T-cell (primary cell): ENCODE data around the gene FNDC1. TPM values are rescaled to one million over a fixed set of nuclear protein-coding genes. Genes with fewer than 3 reads are reported as not detected.
A peak's percentile ranks its signal among the peaks of the same experiment; 100 is the strongest.

Source experiments
- ATAC-seq, 4 experiments: fragments of 200-7000 bp in 3 of 4; fragments of 150-1000 bp in 1 of 4; cut with Tn5 transposase; replicated peaks in 1 of 4; 1 replicate in 3 of 4; 2 replicates in 1 of 4; pipeline ENCODE4 v1.10.0; 2021; ENCODE audit warnings: moderate library complexity in 3 of 4, mild to moderate bottlenecking in 2 of 4, moderate number of reproducible peaks in 1 of 4
- CTCF ChIA-PET, 2 donors: fragments of 300-600 bp; sonication (Branson Sonifier 250); formaldehyde crosslinking; loops; one replicate each; lab custom pipeline; 2022; ENCODE audit warnings: antibody characterized with exemption in 2 of 2; lab: Charles Lee
- POLR2A ChIA-PET, 2 donors: fragments of 300-600 bp; sonication (Branson Sonifier 250); formaldehyde crosslinking; loops; one replicate each; lab custom pipeline; 2022; ENCODE audit warnings: antibody characterized with exemption in 2 of 2; lab: Charles Lee
- DNase-seq, 35 experiments: peaks; one replicate each; pipeline versions ENCODE4 v3.0.0 to v3.0.0-alpha.2; 2013 to 2023
- H3K27ac ChIP-seq: one replicate; pipeline ENCODE4 v1.5.1; 2013; ENCODE audit warnings: low read length
- H3K27me3 ChIP-seq, 2 experiments: replicated peaks in 1 of 2; 1 replicate in 1 of 2; 2 replicates in 1 of 2; pipeline versions ENCODE4 v1.6.1 to v1.7.0; 2013; ENCODE audit warnings: low read length in 1 of 2, mixed read lengths in 1 of 2; ENCODE audit not compliant: control insufficient read depth in 2 of 2, insufficient read depth in 2 of 2; ENCODE audit errors: extremely low read depth in 1 of 2
- H3K36me3 ChIP-seq, 2 donors: 1 replicate in 1 of 2; 2 replicates in 1 of 2; pipeline versions ENCODE4 v1.6.1 to v1.7.0; 2013; ENCODE audit warnings: low read length in 1 of 2; ENCODE audit not compliant: control insufficient read depth in 2 of 2, insufficient read depth in 1 of 2; ENCODE audit errors: extremely low read depth in 1 of 2
- H3K4me1 ChIP-seq, 2 experiments: 1 replicate in 1 of 2; 2 replicates in 1 of 2; pipeline versions ENCODE4 v1.6.1 to v1.7.0; 2013; ENCODE audit warnings: low read length in 2 of 2, mixed read lengths in 1 of 2; ENCODE audit not compliant: insufficient read depth in 2 of 2, control insufficient read depth in 1 of 2; ENCODE audit errors: extremely low read depth in 1 of 2
- H3K4me3 ChIP-seq, 2 donors: 1 replicate in 1 of 2; 2 replicates in 1 of 2; pipeline versions ENCODE4 v1.5.1 to v1.7.0; 2013; ENCODE audit warnings: mild to moderate bottlenecking in 2 of 2, low read length in 1 of 2, moderate library complexity in 1 of 2; ENCODE audit not compliant: control insufficient read depth in 1 of 2; ENCODE audit errors: extremely low read depth in 1 of 2
- H3K9me3 ChIP-seq: 2 replicates; pipeline ENCODE4 v1.7.0; 2013
- H3K27ac Mint-ChIP-seq, 2 donors: one replicate each; pipeline ENCODE4 v1.8.0; 2020 to 2021; ENCODE audit warnings: mild to moderate bottlenecking in 2 of 2, mixed read lengths in 2 of 2
- H3K27me3 Mint-ChIP-seq, 2 donors: one replicate each; pipeline ENCODE4 v1.8.0; 2021 to 2022; ENCODE audit warnings: mixed read lengths in 2 of 2
- H3K36me3 Mint-ChIP-seq: one replicate; pipeline ENCODE4 v1.8.0; 2021; ENCODE audit warnings: mixed read lengths
- H3K4me1 Mint-ChIP-seq, 3 donors: one replicate each; pipeline ENCODE4 v1.8.0; 2020 to 2022; ENCODE audit warnings: mixed read lengths in 3 of 3, mild to moderate bottlenecking in 1 of 3
- H3K4me3 Mint-ChIP-seq, 3 donors: one replicate each; pipeline ENCODE4 v1.8.0; 2020 to 2022; ENCODE audit warnings: mild to moderate bottlenecking in 3 of 3, mixed read lengths in 3 of 3, moderate library complexity in 3 of 3
- H3K9me3 Mint-ChIP-seq, 3 donors: one replicate each; pipeline ENCODE4 v1.8.0; 2020 to 2022; ENCODE audit warnings: mixed read lengths in 3 of 3
- WGBS: methylation state at CpG from one replicate; pipeline ENCODE4 v1.1.5; 2013; ENCODE audit warnings: missing lambda C conversion rate; ENCODE audit not compliant: insufficient coverage; 5-methylcytosine and 5-hydroxymethylcytosine counted together
- total RNA-seq, 35 experiments: library from RNA in 6 of 35; stranded (reverse) in 6 of 35; fragments of 120-200 nt in 1 of 35; gene quantifications; one replicate each; pipeline versions ENCODE4 v1.2.1 to v1.2.4 and lab custom pipeline; 2013 to 2026

Gene FNDC1
- total RNA-seq, 5 donors from 2014 or later (not counting 1 experiment from before 2014, with no cell fraction given), result 0.03 TPM; not detected in 4

DNA sequence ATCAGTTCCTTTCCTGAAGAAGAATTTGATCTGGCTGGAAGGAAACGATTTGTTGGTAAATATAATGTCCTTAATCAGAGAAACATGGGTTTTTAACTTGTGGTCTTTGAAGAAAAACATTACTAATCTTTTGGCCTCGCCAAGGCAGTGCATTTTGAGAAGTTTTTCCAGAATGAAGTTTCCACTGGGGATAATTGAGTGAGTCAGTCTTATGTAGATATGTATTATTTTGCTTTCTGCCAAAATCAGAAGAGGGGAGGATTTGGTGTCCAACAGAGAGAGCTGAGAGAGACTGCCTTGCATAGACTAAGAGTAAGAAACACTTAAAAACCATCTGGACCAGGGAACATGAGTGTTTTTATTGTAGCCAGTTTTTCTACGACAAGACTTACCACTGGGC, 79.9 kb downstream of the FNDC1 start:
- H3K36me3 Mint-ChIP-seq, result no peaks in the 10 kb centered on the region
- peaks cover 0 to 15% of the 10 kb centered on the region in 2 experiments for H3K27me3 ChIP-seq
- no peak overlapping the region for H3K27ac ChIP-seq
- peaks cover 3 to 7% (median 5%) of the 10 kb centered on the region in 3 donors for H3K9me3 Mint-ChIP-seq
- H3K27me3 Mint-ChIP-seq, result peaks cover 7 to 33% of the 10 kb centered on the region in 2 donors
- H3K4me1 ChIP-seq, result no peaks in the 10 kb centered on the region
- H3K36me3 ChIP-seq, result no peaks in the 10 kb centered on the region
- H3K27ac Mint-ChIP-seq, result no peak overlapping the region
- DNase-seq (no peak), ATAC-seq (no peak)
- no peaks in the 10 kb centered on the region for H3K4me1 Mint-ChIP-seq
- H3K4me3 ChIP-seq, result no peak overlapping the region
- 38% methylated on average over 1 of the region's 3 CpGs for WGBS
- ChIA-PET CTCF (no interaction called here), POLR2A (interaction anchor here in 1 of 2 donors (0.6 kb wide), 1 partner anchor 255 kb away, joined by 5 read pairs; no protein-coding TSS in a partner anchor)
- H3K4me3 Mint-ChIP-seq, result no peak overlapping the region
- no peaks in the 10 kb centered on the region for H3K9me3 ChIP-seq

DNA sequence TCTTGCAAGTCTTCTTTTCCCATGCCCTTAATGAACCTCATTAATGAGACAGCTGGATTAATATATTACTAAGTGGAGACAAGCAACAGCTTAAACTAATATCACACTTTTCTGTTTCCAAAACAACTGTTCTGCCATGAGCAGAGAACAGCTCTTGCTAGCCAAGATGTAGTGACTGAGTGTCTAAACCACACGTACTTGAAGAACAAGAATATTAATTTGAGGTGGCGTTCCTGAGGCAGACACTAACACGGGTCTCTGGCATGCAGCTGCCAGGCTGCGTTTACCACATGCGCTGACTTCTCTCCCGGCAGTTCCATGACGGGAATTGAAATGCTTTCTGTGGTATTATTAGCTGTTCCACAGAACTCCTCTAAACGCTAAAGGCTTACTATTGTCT, 80.6 kb downstream of the FNDC1 start:
- DNase-seq, result no peak
- no peak overlapping the region for H3K4me3 ChIP-seq
- no CpG with 5 or more reads among the region's 8 CpGs for WGBS
- H3K9me3 ChIP-seq, result no peaks in the 10 kb centered on the region
- peaks cover 7 to 36% of the 10 kb centered on the region in 2 donors for H3K27me3 Mint-ChIP-seq
- H3K4me1 ChIP-seq, result no peaks in the 10 kb centered on the region
- H3K4me3 Mint-ChIP-seq, result no peak overlapping the region
- H3K27ac Mint-ChIP-seq, result no peak overlapping the region
- H3K9me3 Mint-ChIP-seq, result peaks cover 1 to 2% (median 2%) of the 10 kb centered on the region in 3 donors
- no peaks in the 10 kb centered on the region for H3K36me3 Mint-ChIP-seq
- POLR2A ChIA-PET, result interaction anchor here in 1 of 2 donors (0.6 kb wide), 1 partner anchor 254 kb away, joined by 5 read pairs; no protein-coding TSS in a partner anchor
- no peaks in the 10 kb centered on the region for H3K4me1 Mint-ChIP-seq
- CTCF ChIA-PET, result interaction anchor here in 1 of 2 donors (0.8 kb wide), 1 partner anchor 12 kb away, joined by 3 read pairs; no protein-coding TSS in a partner anchor
- H3K36me3 ChIP-seq, result no peaks in the 10 kb centered on the region
- ATAC-seq, result no peak
- H3K27ac ChIP-seq, result no peak overlapping the region
- H3K27me3 ChIP-seq, result peaks cover 0 to 15% of the 10 kb centered on the region in 2 experiments

DNA sequence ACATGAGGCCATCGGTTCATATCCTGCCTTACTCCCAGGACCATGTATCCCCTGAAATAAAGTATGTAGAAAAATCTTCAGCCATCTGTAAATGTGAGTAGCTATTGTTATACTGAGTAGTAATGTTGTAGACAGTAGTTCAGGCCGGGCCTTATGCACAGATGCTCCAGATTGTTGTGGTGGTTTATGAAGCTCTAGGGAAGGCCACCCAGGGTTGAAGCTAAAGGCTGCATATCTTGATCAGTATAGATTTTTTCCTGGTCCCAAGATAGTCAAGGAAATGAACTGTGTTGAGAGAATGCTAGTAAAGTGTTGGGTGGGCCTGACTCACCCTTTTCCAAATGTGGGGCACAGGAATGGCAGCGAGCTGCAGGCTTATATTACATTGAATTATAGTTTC, 81.4 kb downstream of the FNDC1 start:
- no peaks in the 10 kb centered on the region for H3K4me1 ChIP-seq
- Mint-ChIP-seq H3K4me1 (no peaks in the 10 kb centered on the region), H3K27me3 (peaks cover 7 to 35% of the 10 kb centered on the region in 2 donors), H3K4me3 (no peak overlapping the region), H3K36me3 (no peaks in the 10 kb centered on the region), H3K27ac (no peak overlapping the region), H3K9me3 (no peaks in the 10 kb centered on the region)
- CTCF ChIA-PET, result no interaction called here
- DNase-seq (no peak), ATAC-seq (no peak)
- POLR2A ChIA-PET, result no interaction called here
- H3K27me3 ChIP-seq, result peaks cover 0 to 15% of the 10 kb centered on the region in 2 experiments
- H3K4me3 ChIP-seq, result no peak overlapping the region
- no peak overlapping the region for H3K27ac ChIP-seq
- H3K9me3 ChIP-seq, result no peaks in the 10 kb centered on the region
- no peaks in the 10 kb centered on the region for H3K36me3 ChIP-seq
- 38% methylated on average over 1 of the region's 3 CpGs for WGBS

DNA sequence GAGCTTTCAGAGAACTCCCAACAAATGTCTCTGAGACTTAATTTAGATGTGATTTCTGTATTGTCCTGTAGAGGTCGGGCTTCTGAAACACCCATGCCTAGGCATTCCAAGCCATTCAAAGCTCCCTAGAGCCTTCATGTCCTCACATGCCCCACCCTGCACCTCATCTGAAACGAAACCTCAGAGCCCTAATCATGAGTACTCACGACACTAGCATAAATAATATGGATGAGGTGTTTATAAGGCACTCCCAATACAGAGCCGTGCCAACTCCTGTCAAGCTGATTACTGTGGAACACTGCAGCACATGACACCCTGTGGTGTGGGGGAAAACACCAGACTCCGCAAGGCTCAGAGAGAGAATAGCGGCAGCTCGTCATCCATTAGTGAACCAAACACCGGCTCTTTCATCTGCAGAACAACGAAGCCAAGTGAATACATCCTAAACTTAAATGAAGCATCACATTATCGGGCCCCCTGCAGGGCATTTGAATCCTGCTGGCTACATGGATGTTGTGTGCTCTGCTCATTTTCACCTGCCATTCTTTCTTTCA, 83.8 kb downstream of the FNDC1 start:
- Mint-ChIP-seq H3K27me3 (peaks cover 6 to 37% of the 10 kb centered on the region in 2 donors), H3K4me3 (no peak overlapping the region), H3K4me1 (no peaks in the 10 kb centered on the region), H3K36me3 (no peaks in the 10 kb centered on the region), H3K9me3 (no peaks in the 10 kb centered on the region), H3K27ac (no peak overlapping the region)
- H3K36me3 ChIP-seq, result no peaks in the 10 kb centered on the region
- H3K27me3 ChIP-seq, result peaks cover 0 to 14% of the 10 kb centered on the region in 2 experiments
- H3K4me3 ChIP-seq, result no peak overlapping the region
- H3K27ac ChIP-seq, result no peak overlapping the region
- H3K4me1 ChIP-seq, result no peaks in the 10 kb centered on the region
- no peaks in the 10 kb centered on the region for H3K9me3 ChIP-seq
- ChIA-PET CTCF (interaction anchor here (0.6 to 1.3 kb wide), 9 partner anchors 8 to 1425 kb away, joined by 3 to 7 read pairs (median 4); no protein-coding TSS in a partner anchor), POLR2A (no interaction called here)
- ATAC-seq, result peak in 3 of 4 experiments; percentile 32 to 49 (median 39)
- DNase-seq, result peak in 2 of 35 experiments; percentile 6 to 39
- WGBS, result 86% methylated on average over 5 of the region's 10 CpGs

DNA sequence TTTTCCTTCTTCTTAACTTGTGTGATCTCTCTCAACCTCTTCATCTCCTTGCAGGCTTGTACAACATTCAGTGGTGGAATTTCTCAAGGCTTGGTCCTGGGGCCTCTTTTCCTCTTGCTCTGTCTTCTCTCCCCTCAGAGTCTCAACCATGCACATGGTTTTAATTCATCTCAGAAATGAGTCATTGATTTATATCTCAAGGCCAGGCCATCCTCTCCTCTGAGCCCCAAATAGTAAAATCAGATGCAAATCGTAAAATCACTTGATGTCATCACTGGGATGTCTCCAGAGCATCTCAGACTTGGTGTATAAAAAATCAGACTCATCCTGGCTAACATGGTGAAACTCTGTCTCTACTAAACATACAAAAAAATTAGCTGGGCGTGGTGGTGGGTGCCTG, 85.0 kb downstream of the FNDC1 start:
- no peak for ATAC-seq
- ChIA-PET POLR2A (no interaction called here), CTCF (interaction anchor here (0.6 to 0.7 kb wide), 2 partner anchors 14 to 33 kb away, joined by 3 read pairs; no protein-coding TSS in a partner anchor)

DNA sequence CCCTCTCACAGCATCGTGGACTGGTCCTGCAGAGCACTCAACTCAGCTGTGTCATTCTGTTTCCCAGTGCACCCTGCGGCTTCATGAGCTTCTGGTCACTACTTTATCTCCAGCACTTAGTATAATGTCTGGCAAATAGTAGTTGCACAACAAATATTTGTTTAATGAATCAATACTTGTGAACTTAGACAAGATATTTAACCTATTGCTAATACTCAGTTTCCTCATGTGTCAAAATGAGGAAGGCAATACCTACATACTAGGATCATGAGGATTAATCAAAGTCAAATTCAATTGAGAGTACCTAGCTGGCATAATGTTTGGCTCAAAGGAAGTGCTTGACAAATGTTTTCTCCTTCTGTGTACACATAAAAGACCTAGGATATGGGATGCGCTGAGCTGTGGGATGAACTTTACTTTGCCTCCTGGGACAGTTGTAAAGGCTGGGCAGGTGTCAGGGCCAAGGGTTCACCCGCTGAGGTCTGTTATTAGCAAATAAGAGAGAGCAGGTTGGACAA, 86.3 kb downstream of the FNDC1 start:
- CTCF ChIA-PET, result no interaction called here
- Mint-ChIP-seq H3K27me3 (peaks cover 6 to 35% of the 10 kb centered on the region in 2 donors), H3K4me3 (no peak overlapping the region), H3K27ac (no peak overlapping the region), H3K9me3 (no peaks in the 10 kb centered on the region), H3K4me1 (no peaks in the 10 kb centered on the region), H3K36me3 (no peaks in the 10 kb centered on the region)
- DNase-seq (no peak), ATAC-seq (no peak)
- H3K27ac ChIP-seq, result no peak overlapping the region
- no peak overlapping the region for H3K4me3 ChIP-seq
- H3K27me3 ChIP-seq, result peaks cover 0 to 17% of the 10 kb centered on the region in 2 experiments
- WGBS, result 70% methylated on average over 2 of the region's 4 CpGs
- H3K4me1 ChIP-seq, result no peaks in the 10 kb centered on the region
- POLR2A ChIA-PET, result no interaction called here
- H3K36me3 ChIP-seq, result no peaks in the 10 kb centered on the region
- H3K9me3 ChIP-seq, result no peaks in the 10 kb centered on the region

More for the DNA sequence above, 85.0 kb downstream of the FNDC1 start:
- no peak overlapping the region for H3K4me3 ChIP-seq
- H3K27ac Mint-ChIP-seq, result no peak overlapping the region
- no peak for DNase-seq
- no peaks in the 10 kb centered on the region for H3K4me1 ChIP-seq
- H3K4me1 Mint-ChIP-seq, result no peaks in the 10 kb centered on the region
- H3K36me3 ChIP-seq, result no peaks in the 10 kb centered on the region
- H3K27me3 ChIP-seq, result peaks cover 0 to 17% of the 10 kb centered on the region in 2 experiments
- peaks cover 6 to 37% of the 10 kb centered on the region in 2 donors for H3K27me3 Mint-ChIP-seq
- no peaks in the 10 kb centered on the region for H3K9me3 Mint-ChIP-seq
- no peaks in the 10 kb centered on the region for H3K9me3 ChIP-seq
- no peak overlapping the region for H3K4me3 Mint-ChIP-seq
- no CpG with 5 or more reads among the region's 2 CpGs for WGBS
- H3K36me3 Mint-ChIP-seq, result no peaks in the 10 kb centered on the region
- no peak overlapping the region for H3K27ac ChIP-seq
